H9 (cell line): ENCODE data around the gene MALL. TPM values are rescaled to one million over a fixed set of nuclear protein-coding genes. Genes with fewer than 3 reads are reported as not detected.

ENCODE experiments used
- DNase-seq: peaks from one replicate; pipeline ENCODE4 v3.0.0-alpha.2; 2017
- H2AFZ ChIP-seq: one replicate; pipeline ENCODE4 v1.6.1; 2013; ENCODE audit warnings: mild to moderate bottlenecking, low read length, control low read depth, moderate library complexity
- H2AK5ac ChIP-seq: 2 replicates; pipeline ENCODE4 v1.6.1; 2013; ENCODE audit warnings: low read length, control low read depth, mixed read lengths; ENCODE audit not compliant: insufficient read length
- H2BK120ac ChIP-seq: one replicate; pipeline ENCODE4 v1.6.1; 2013; ENCODE audit warnings: low read depth, mild to moderate bottlenecking, low read length, control low read depth, inconsistent platforms; ENCODE audit not compliant: poor library complexity, severe bottlenecking
- H2BK12ac ChIP-seq: 2 replicates; pipeline ENCODE4 v1.6.1; 2013; ENCODE audit warnings: low read length, control low read depth, mixed read lengths, low read depth; ENCODE audit not compliant: insufficient read length
- H2BK15ac ChIP-seq: 2 replicates; pipeline ENCODE4 v1.6.1; 2013; ENCODE audit warnings: low read depth, low read length, control low read depth
- H2BK20ac ChIP-seq: one replicate; pipeline ENCODE4 v1.6.1; 2013; ENCODE audit warnings: low read depth, mild to moderate bottlenecking, low read length, control low read depth, inconsistent platforms; ENCODE audit not compliant: poor library complexity, severe bottlenecking
- H2BK5ac ChIP-seq: 2 replicates; pipeline ENCODE4 v1.6.1; 2013; ENCODE audit warnings: low read length, control low read depth, mixed read lengths; ENCODE audit not compliant: insufficient read length
- H3K14ac ChIP-seq: 2 replicates; pipeline ENCODE4 v1.6.1; 2013; ENCODE audit warnings: low read length, control low read depth; ENCODE audit not compliant: insufficient read depth
- H3K18ac ChIP-seq: 2 replicates; pipeline ENCODE4 v1.6.1; 2013; ENCODE audit warnings: low read depth, mild to moderate bottlenecking, mixed read lengths, low read length, control low read depth; ENCODE audit not compliant: insufficient read length
- H3K23ac ChIP-seq: 2 replicates; pipeline ENCODE4 v1.6.1; 2013; ENCODE audit warnings: low read length, control low read depth, mixed read lengths, low read depth; ENCODE audit not compliant: insufficient read length
- H3K23me2 ChIP-seq: 2 replicates; pipeline ENCODE4 v1.6.1; 2013; ENCODE audit warnings: low read depth, mild to moderate bottlenecking, mixed read lengths, low read length, control low read depth; ENCODE audit not compliant: insufficient read length, poor library complexity, severe bottlenecking
- H3K27ac ChIP-seq: 2 replicates; pipeline ENCODE4 v1.5.1; 2013; ENCODE audit warnings: low read length, control low read depth, mixed read lengths, low read depth; ENCODE audit not compliant: insufficient read length
- H3K27me3 ChIP-seq: 2 replicates; pipeline ENCODE4 v1.6.1; 2013; ENCODE audit warnings: low read length, control low read depth, inconsistent platforms; ENCODE audit not compliant: insufficient read depth
- H3K4ac ChIP-seq: 2 replicates; pipeline ENCODE4 v1.6.1; 2013; ENCODE audit warnings: low read depth, mild to moderate bottlenecking, control low read depth, inconsistent platforms, low read length, moderate library complexity
- H3K4me1 ChIP-seq: 2 replicates; pipeline ENCODE4 v1.6.1; 2013; ENCODE audit warnings: low read length, control low read depth, inconsistent platforms; ENCODE audit not compliant: insufficient read depth
- H3K4me2 ChIP-seq: 2 replicates; pipeline ENCODE4 v1.6.1; 2013; ENCODE audit warnings: low read length, control low read depth, mixed read lengths; ENCODE audit not compliant: insufficient read length, insufficient read depth
- H3K56ac ChIP-seq: 2 replicates; pipeline ENCODE4 v1.6.1; 2013; ENCODE audit warnings: low read depth, mild to moderate bottlenecking, mixed read lengths, low read length, control low read depth; ENCODE audit not compliant: insufficient read length
- H3K79me1 ChIP-seq: 2 replicates; pipeline ENCODE4 v1.6.1; 2013; ENCODE audit warnings: low read depth, mild to moderate bottlenecking, moderate library complexity, low read length, control low read depth, inconsistent platforms; ENCODE audit not compliant: insufficient read depth, poor library complexity, severe bottlenecking
- H3K79me2 ChIP-seq: 2 replicates; pipeline ENCODE4 v1.6.1; 2013; ENCODE audit warnings: low read length, control low read depth, inconsistent platforms; ENCODE audit not compliant: insufficient read depth
- H3K9ac ChIP-seq: 2 replicates; pipeline ENCODE4 v1.6.1; 2013; ENCODE audit warnings: low read length, control low read depth, mixed read lengths; ENCODE audit not compliant: insufficient read length; ENCODE audit errors: extremely low read depth
- H3K9me3 ChIP-seq: one replicate; pipeline ENCODE4 v1.6.1; 2013; ENCODE audit warnings: low read depth, low read length, inconsistent platforms; ENCODE audit not compliant: control insufficient read depth
- H3T11ph ChIP-seq: one replicate; pipeline ENCODE4 v1.6.1; 2013; ENCODE audit warnings: mild to moderate bottlenecking, low read length, control low read depth, inconsistent platforms
- H4K20me1 ChIP-seq: one replicate; pipeline ENCODE4 v1.6.1; 2013; ENCODE audit not compliant: control insufficient read depth, insufficient read length, insufficient read depth
- H4K5ac ChIP-seq: 2 replicates; pipeline ENCODE4 v1.6.1; 2013; ENCODE audit warnings: low read depth, mild to moderate bottlenecking, mixed read lengths, low read length, control low read depth; ENCODE audit not compliant: insufficient read length
- H4K8ac ChIP-seq: replicated peaks from 2 replicates; pipeline ENCODE4 v1.6.1; 2013; ENCODE audit warnings: low read length, control low read depth, mixed read lengths, low read depth; ENCODE audit not compliant: insufficient read length
- H4K91ac ChIP-seq: 2 replicates; pipeline ENCODE4 v1.6.1; 2013; ENCODE audit warnings: low read depth, mild to moderate bottlenecking, moderate library complexity, mixed read lengths, low read length, control low read depth; ENCODE audit not compliant: insufficient read length
- H3K27ac Mint-ChIP-seq, 3 experiments: 2 replicates in 2 of 3; 3 replicates in 1 of 3; pipeline ENCODE4 v1.8.0; 2020 to 2021; ENCODE audit warnings: mixed read lengths in 3 of 3, mild to moderate bottlenecking in 1 of 3, moderate library complexity in 1 of 3
- H3K27me3 Mint-ChIP-seq: 2 replicates; pipeline ENCODE4 v1.8.0; 2021; ENCODE audit warnings: low read depth, mild to moderate bottlenecking, moderate library complexity, mixed read lengths
- H3K36me3 Mint-ChIP-seq, 3 experiments: 2 replicates in 2 of 3; 3 replicates in 1 of 3; pipeline ENCODE4 v1.8.0; 2020 to 2021; ENCODE audit warnings: low read depth in 3 of 3, mixed read lengths in 3 of 3; ENCODE audit not compliant: insufficient read depth in 1 of 3
- H3K4me1 Mint-ChIP-seq, 2 experiments: 2 replicates each; pipeline ENCODE4 v1.8.0; 2020; ENCODE audit warnings: mixed read lengths in 2 of 2
- H3K4me3 Mint-ChIP-seq, 2 experiments: 2 replicates in 1 of 2; 3 replicates in 1 of 2; pipeline ENCODE4 v1.8.0; 2020 to 2021; ENCODE audit warnings: mild to moderate bottlenecking in 2 of 2, mixed read lengths in 2 of 2, moderate library complexity in 1 of 2
- H3K9me3 Mint-ChIP-seq, 2 experiments: 2 replicates in 1 of 2; 3 replicates in 1 of 2; pipeline ENCODE4 v1.8.0; 2020; ENCODE audit warnings: mild to moderate bottlenecking in 2 of 2, mixed read lengths in 2 of 2, moderate library complexity in 1 of 2
- WGBS: extraction: QIAGEN DNeasy Blood & Tissue Kit; methylation state at CpG from one replicate; pipeline ENCODE4 v1.1.7; 2013; ENCODE audit warnings: missing lambda C conversion rate, low lambda C conversion rate, mixed read lengths; ENCODE audit not compliant: insufficient read length; ENCODE audit errors: extremely low coverage; 5-methylcytosine and 5-hydroxymethylcytosine counted together
- total RNA-seq: library from RNA; stranded (reverse); gene quantifications from 2 replicates; pipeline ENCODE4 v1.2.1, GENCODE V29; 2021
- TF ChIP-seq, protein P1 (sequence below): fragments of 200-600 bp; sonication (generic); conservative IDR thresholded peaks from 3 replicates; pipeline ENCODE4 v1.8.0; 2021; ENCODE audit warnings: antibody characterized with exemption, mild to moderate bottlenecking

The MALL gene
- total RNA-seq, 1 experiment from 2014 or later = 5.0 TPM

DNA sequence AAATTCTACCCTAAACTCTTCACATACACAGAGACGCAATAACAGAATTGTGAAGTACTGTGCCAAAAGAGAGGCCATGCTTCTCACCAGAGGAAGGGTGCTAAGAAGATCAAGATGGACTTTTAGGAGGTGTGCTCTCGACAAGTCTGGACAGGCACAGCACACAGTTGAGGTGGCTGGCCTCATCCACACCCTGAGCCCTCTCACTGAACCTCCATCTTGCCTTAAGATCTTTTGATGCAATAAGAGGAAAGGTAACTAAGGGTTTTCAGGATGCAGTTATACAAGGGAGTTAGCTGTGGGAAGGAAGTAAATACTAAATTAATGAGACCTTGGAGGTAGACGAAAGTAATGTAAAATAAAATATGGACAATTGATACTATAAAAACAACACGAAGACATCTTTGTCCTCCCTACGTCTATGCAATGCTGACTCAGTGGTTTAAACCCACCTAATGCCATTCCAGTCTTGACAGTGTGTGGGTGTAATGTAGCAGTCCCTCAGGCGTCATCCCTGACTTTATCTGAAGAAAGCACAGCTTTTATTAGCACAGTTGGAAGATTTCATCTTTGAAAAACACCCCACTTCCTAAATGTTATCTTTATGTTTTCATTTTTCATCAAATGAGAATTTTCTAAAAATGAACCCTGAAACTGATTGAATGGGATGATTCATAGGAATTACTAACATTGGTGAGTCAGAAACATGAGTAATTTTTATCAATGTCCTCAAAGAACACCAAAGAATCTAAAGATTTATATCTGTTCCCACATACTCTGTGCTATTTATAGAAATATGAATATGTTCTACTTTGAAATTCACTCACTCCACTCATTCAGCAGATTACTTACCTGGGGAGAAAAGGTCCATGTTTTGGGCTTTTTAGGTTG, 34.0 kb upstream of the MALL start:
- Histone ChIP-seq H2BK120ac (no peak overlapping the region), H3K27me3 (no peaks in the 10 kb centered on the region), H3K79me1 (no peaks in the 10 kb centered on the region), H2AFZ (no peak overlapping the region), H3T11ph (no peak overlapping the region), H3K56ac (no peak overlapping the region), H4K5ac (no peak overlapping the region), H3K4ac (no peak overlapping the region), H3K9me3 (no peaks in the 10 kb centered on the region), H3K14ac (no peak overlapping the region), H3K4me2 (no peak overlapping the region), H3K79me2 (no peaks in the 10 kb centered on the region), H2AK5ac (no peak overlapping the region), H2BK5ac (no peak overlapping the region), H3K18ac (no peak overlapping the region), H4K8ac (no peak overlapping the region), H3K27ac (no peak overlapping the region), H3K4me1 (no peaks in the 10 kb centered on the region), H4K20me1 (no peaks in the 10 kb centered on the region), H2BK12ac (no peak overlapping the region), H2BK15ac (no peak overlapping the region), H3K23ac (no peak overlapping the region), H3K9ac (no peak overlapping the region), H3K23me2 (no peaks in the 10 kb centered on the region), H4K91ac (no peak overlapping the region), H2BK20ac (no peak overlapping the region)
- Mint-ChIP-seq H3K4me3 (no peak overlapping the region), H3K4me1 (no peaks in the 10 kb centered on the region), H3K36me3 (peaks cover 8 to 20% (median 13%) of the 10 kb centered on the region in 3 experiments), H3K27me3 (peaks cover 4% of the 10 kb centered on the region; the same call in 1 of the 2 replicates), H3K27ac (0 out of 7 replicates have a peak overlapping the region, but pooled peaks of 1 of the 3 experiments have one; percentile 13), H3K9me3 (peaks cover 21 to 26% of the 10 kb centered on the region in 2 experiments)
- no CpG with 5 or more reads among the region's 6 CpGs for WGBS
- TF ChIP-seq, protein P1, sequence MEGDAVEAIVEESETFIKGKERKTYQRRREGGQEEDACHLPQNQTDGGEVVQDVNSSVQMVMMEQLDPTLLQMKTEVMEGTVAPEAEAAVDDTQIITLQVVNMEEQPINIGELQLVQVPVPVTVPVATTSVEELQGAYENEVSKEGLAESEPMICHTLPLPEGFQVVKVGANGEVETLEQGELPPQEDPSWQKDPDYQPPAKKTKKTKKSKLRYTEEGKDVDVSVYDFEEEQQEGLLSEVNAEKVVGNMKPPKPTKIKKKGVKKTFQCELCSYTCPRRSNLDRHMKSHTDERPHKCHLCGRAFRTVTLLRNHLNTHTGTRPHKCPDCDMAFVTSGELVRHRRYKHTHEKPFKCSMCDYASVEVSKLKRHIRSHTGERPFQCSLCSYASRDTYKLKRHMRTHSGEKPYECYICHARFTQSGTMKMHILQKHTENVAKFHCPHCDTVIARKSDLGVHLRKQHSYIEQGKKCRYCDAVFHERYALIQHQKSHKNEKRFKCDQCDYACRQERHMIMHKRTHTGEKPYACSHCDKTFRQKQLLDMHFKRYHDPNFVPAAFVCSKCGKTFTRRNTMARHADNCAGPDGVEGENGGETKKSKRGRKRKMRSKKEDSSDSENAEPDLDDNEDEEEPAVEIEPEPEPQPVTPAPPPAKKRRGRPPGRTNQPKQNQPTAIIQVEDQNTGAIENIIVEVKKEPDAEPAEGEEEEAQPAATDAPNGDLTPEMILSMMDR = no peak
- DNase-seq = no peak
